Right ventricle myocardium inferior (tissue), 1 donor: Measurements from ENCODE around the gene DNAH2. TPM values are rescaled to one million over a fixed set of nuclear protein-coding genes. Genes with fewer than 3 reads are reported as not detected.

Experiments used
- ATAC-seq: fragments of 200-7000 bp; cut with Tn5 transposase; one replicate; pipeline ENCODE4 v1.9.1; 2020; ENCODE audit warnings: mild to moderate bottlenecking, moderate library complexity
- DNase-seq: peaks from one replicate; pipeline ENCODE4 v3.0.0; 2021; ENCODE audit errors: missing footprints
- intact Hi-C: fragments of 100-400 bp; cut with DNase I; formaldehyde crosslinking; loops from one replicate; pipeline ENCODE4 v1.11.0; 2022
- total RNA-seq: library from RNA; stranded (reverse); fragmentation: NEBNext Ultra II Directional; extraction: Animal tissue kit (Norgen Biotek cat#: 25700); gene quantifications from one replicate; pipeline ENCODE4 v1.2.1, GENCODE V29; 2021
- donor health status: DM: no; HTN: yes; CAD: no; lungs with severe emphysema.

Gene DNAH2
- total RNA-seq, 1 donor from 2014 or later, result not detected

- intact Hi-C loops, result no loop called here
- no peak for DNase-seq
- no peak for ATAC-seq
Measured at GRCh38 chr17:7715936-7716886, 1.3 kb upstream of the DNAH2 start.

GRCh38 chr17:7717756-7718350, 309 bp downstream of the DNAH2 start:
- no peak for DNase-seq
- no peak for ATAC-seq
- intact Hi-C loops, result no loop called here

- DNase-seq (no peak), ATAC-seq (no peak)
- intact Hi-C loops, result no loop called here
Measured at GRCh38 chr17:7719661-7720060, 2.1 kb downstream of the DNAH2 start.

- intact Hi-C loops, result no loop called here
Measured at GRCh38 chr17:7720125-7720524, 2.6 kb downstream of the DNAH2 start.

GRCh38 chr17:7721612-7722011, 4.1 kb downstream of the DNAH2 start:
- no peak for ATAC-seq
- intact Hi-C loops, result no loop called here
- DNase-seq, result no peak

More at GRCh38 chr17:7720125-7720524, 2.6 kb downstream of the DNAH2 start:
- ATAC-seq (no peak), DNase-seq (no peak)

GRCh38 chr17:7727886-7728285, 10.3 kb downstream of the DNAH2 start:
- intact Hi-C loops, result no loop called here
- ATAC-seq (no peak), DNase-seq (no peak)

- ATAC-seq (no peak), DNase-seq (no peak)
- intact Hi-C loops, result no loop called here
Measured at GRCh38 chr17:7729816-7730215, 12.3 kb downstream of the DNAH2 start.

GRCh38 chr17:7732981-7733539, 15.5 kb downstream of the DNAH2 start:
- intact Hi-C loops, result no loop called here
- ATAC-seq, result no peak

GRCh38 chr17:7737601-7738000, 20.1 kb downstream of the DNAH2 start:
- DNase-seq (no peak), ATAC-seq (no peak)
- intact Hi-C loops, result no loop called here

More at GRCh38 chr17:7732981-7733539, 15.5 kb downstream of the DNAH2 start:
- no peak for DNase-seq

- intact Hi-C loops, result loop anchor here (5.0 kb wide), 1 partner anchor 248 kb away; no protein-coding TSS in a partner anchor
- ATAC-seq (no peak), DNase-seq (no peak)
Measured at GRCh38 chr17:7739746-7740145, 22.2 kb downstream of the DNAH2 start.

- ATAC-seq (no peak), DNase-seq (no peak)
- intact Hi-C loops, result loop anchor here (5.0 kb wide), 1 partner anchor 247 kb away; no protein-coding TSS in a partner anchor
Measured at GRCh38 chr17:7740481-7741001, 23.0 kb downstream of the DNAH2 start.

- ATAC-seq (no peak), DNase-seq (no peak)
- intact Hi-C loops, result loop anchor here (2.0 to 5.0 kb wide), 2 partner anchors 110 to 245 kb away; no protein-coding TSS in a partner anchor
Measured at GRCh38 chr17:7742729-7743128, 25.2 kb downstream of the DNAH2 start.

GRCh38 chr17:7744416-7744815, 26.9 kb downstream of the DNAH2 start:
- intact Hi-C loops, result loop anchor here (5.0 kb wide), 1 partner anchor 243 kb away; no protein-coding TSS in a partner anchor
- DNase-seq (no peak), ATAC-seq (no peak)

- ATAC-seq (no peak), DNase-seq (no peak)
- intact Hi-C loops, result no loop called here
Measured at GRCh38 chr17:7745748-7746470, 28.4 kb downstream of the DNAH2 start.

- intact Hi-C loops, result no loop called here
- DNase-seq (no peak), ATAC-seq (no peak)
Measured at GRCh38 chr17:7747635-7748071, 30.1 kb downstream of the DNAH2 start.

- ATAC-seq (peak; percentile 50), DNase-seq (no peak)
- intact Hi-C loops, result no loop called here
Measured at GRCh38 chr17:7748076-7748775, 30.7 kb downstream of the DNAH2 start.

- ATAC-seq (no peak), DNase-seq (no peak)
- intact Hi-C loops, result no loop called here
Measured at GRCh38 chr17:7750321-7750821, 32.8 kb downstream of the DNAH2 start.

GRCh38 chr17:7754656-7755055, 37.1 kb downstream of the DNAH2 start:
- no peak for ATAC-seq
- intact Hi-C loops, result no loop called here
- DNase-seq, result no peak
